Middle frontal gyrus (tissue), 1 donor: ENCODE data around the gene ZFY.
A peak's percentile ranks its signal among the peaks of the same experiment; 100 is the strongest.

Experiments
- DNase-seq: peaks from one replicate; pipeline ENCODE4 v3.0.0-alpha.2; 2015; ENCODE audit warnings: low spot score; ENCODE audit errors: extremely low spot score

ZFY gene

GRCh38 chrY:2934861-2935715 is at the start of gene ZFY:
Gene ZFY (plus strand): TSS chrY:2935381. CDS start chrY:2953937, 18,556 bp downstream.
- DNase-seq: no peak

GRCh38 chrY:2885880-2886279 is 49.3 kb upstream of the ZFY start:
- DNase-seq: no peak

GRCh38 chrY:2887386-2887785 is 47.8 kb upstream of the ZFY start:
- no peak for DNase-seq

- DNase-seq: no peak
Observed at GRCh38 chrY:2887955-2888354, 47.2 kb upstream of the ZFY start.

GRCh38 chrY:2893471-2893870 is 41.7 kb upstream of the ZFY start:
- DNase-seq: no peak

GRCh38 chrY:2896050-2896449 is 39.1 kb upstream of the ZFY start:
- DNase-seq: no peak

GRCh38 chrY:2907356-2907755 is 27.8 kb upstream of the ZFY start:
- no peak for DNase-seq

- DNase-seq: no peak
Observed at GRCh38 chrY:2913066-2913815, 21.9 kb upstream of the ZFY start.

- DNase-seq: no peak
Observed at GRCh38 chrY:2934078-2934477, 1.1 kb upstream of the ZFY start.

- DNase-seq: peak; percentile 61
Observed at GRCh38 chrY:2935716-2936435, 695 bp downstream of the ZFY start.

GRCh38 chrY:2936436-2936750 is 1.2 kb downstream of the ZFY start:
- DNase-seq: no peak

GRCh38 chrY:2937149-2937548 is 2.0 kb downstream of the ZFY start:
- DNase-seq: no peak

GRCh38 chrY:2949590-2950252 is 14.5 kb downstream of the ZFY start:
- DNase-seq: no peak

- no peak for DNase-seq
Observed at GRCh38 chrY:2950655-2951054, 15.5 kb downstream of the ZFY start.

- DNase-seq: no peak
Observed at GRCh38 chrY:2952912-2953311, 17.7 kb downstream of the ZFY start.

GRCh38 chrY:2954735-2955134 is 19.6 kb downstream of the ZFY start:
- DNase-seq: no peak

GRCh38 chrY:2955561-2955960 is 20.4 kb downstream of the ZFY start:
- DNase-seq: no peak

GRCh38 chrY:2962061-2962460 is 26.9 kb downstream of the ZFY start:
- DNase-seq: no peak

GRCh38 chrY:2964814-2965213 is 29.6 kb downstream of the ZFY start:
- no peak for DNase-seq

GRCh38 chrY:2965629-2966028 is 30.4 kb downstream of the ZFY start:
- no peak for DNase-seq

GRCh38 chrY:2969561-2969960 is 34.4 kb downstream of the ZFY start:
- DNase-seq: no peak

GRCh38 chrY:2972708-2973107 is 37.5 kb downstream of the ZFY start:
- DNase-seq: no peak
